Panc1 (cell line): ENCODE results near the gene ATXN3L.

Experiments used
- CTCF ChIP-seq: fragments of 450-650 bp; IDR thresholded peaks from 2 replicates; pipeline ENCODE4 v1.5.1; 2017; ENCODE audit warnings: mild to moderate bottlenecking
- POLR2AphosphoS5 ChIP-seq: IDR thresholded peaks from 2 replicates; pipeline ENCODE4 v1.6.1; 2012; ENCODE audit warnings: mild to moderate bottlenecking, low read depth, low read length, moderate library complexity

- TF ChIP-seq POLR2AphosphoS5, result no peak
- no peak for TF ChIP-seq CTCF
Observed at GRCh38 chrX:13340182-13340791, 20.4 kb upstream of the ATXN3L start.
